NB4 (cell line): Measurements from ENCODE around the gene CLIC1.

ENCODE experiments used
- DNase-seq: peaks from one replicate; pipeline ENCODE4 v3.0.0; 2010; ENCODE audit warnings: low read depth
- H3K4me3 ChIP-seq: one replicate; pipeline ENCODE4 v1.5.1; 2011; ENCODE audit warnings: mild to moderate bottlenecking, low read depth, low read length, moderate library complexity
- MYC ChIP-seq: IDR thresholded peaks from 2 replicates; pipeline ENCODE4 v1.6.1; 2011; ENCODE audit warnings: low read depth, low read length
- POLR2A ChIP-seq: IDR thresholded peaks from 2 replicates; pipeline ENCODE4 v1.6.1; 2011; ENCODE audit warnings: mild to moderate bottlenecking; ENCODE audit not compliant: insufficient read length; ENCODE audit errors: extremely low read depth
- TF ChIP-seq, protein P1 (sequence below): IDR thresholded peaks from one replicate; pipeline ENCODE4 v1.5.1; 2012; ENCODE audit warnings: low read depth, low read length
- TF ChIP-seq, protein P2 (sequence below): IDR thresholded peaks from 2 replicates; pipeline ENCODE4 v1.6.1; 2011; ENCODE audit warnings: low read depth, low read length

CLIC1 gene

DNA sequence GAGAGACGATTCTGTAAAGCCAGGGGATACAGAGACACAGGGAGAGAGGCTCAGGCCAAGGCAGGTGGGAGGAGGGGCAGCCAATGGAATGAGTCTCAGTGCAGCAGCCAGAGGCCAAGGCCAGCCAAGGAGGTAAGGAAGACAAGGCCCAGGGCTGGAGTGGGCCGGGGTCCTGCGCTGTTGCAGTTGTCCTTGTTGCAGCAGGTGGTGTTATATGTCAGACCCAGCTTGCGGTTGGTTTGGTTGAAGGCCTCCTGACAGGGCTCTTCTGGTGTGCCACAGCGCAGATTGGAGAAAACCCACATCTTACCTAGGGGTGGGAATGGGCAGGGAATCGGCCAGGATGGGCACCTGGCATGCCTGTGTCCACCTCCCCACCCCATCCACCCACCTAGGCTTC, 17.3 kb downstream of the CLIC1 start:
- DNase-seq, result no peak
- H3K4me3 ChIP-seq, result no peak overlapping the region
- TF ChIP-seq MYC (no peak), POLR2A (no peak)
- TF ChIP-seq, protein P1, sequence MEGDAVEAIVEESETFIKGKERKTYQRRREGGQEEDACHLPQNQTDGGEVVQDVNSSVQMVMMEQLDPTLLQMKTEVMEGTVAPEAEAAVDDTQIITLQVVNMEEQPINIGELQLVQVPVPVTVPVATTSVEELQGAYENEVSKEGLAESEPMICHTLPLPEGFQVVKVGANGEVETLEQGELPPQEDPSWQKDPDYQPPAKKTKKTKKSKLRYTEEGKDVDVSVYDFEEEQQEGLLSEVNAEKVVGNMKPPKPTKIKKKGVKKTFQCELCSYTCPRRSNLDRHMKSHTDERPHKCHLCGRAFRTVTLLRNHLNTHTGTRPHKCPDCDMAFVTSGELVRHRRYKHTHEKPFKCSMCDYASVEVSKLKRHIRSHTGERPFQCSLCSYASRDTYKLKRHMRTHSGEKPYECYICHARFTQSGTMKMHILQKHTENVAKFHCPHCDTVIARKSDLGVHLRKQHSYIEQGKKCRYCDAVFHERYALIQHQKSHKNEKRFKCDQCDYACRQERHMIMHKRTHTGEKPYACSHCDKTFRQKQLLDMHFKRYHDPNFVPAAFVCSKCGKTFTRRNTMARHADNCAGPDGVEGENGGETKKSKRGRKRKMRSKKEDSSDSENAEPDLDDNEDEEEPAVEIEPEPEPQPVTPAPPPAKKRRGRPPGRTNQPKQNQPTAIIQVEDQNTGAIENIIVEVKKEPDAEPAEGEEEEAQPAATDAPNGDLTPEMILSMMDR, result no peak
- TF ChIP-seq, protein P2, sequence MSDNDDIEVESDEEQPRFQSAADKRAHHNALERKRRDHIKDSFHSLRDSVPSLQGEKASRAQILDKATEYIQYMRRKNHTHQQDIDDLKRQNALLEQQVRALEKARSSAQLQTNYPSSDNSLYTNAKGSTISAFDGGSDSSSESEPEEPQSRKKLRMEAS, result no peak

DNA sequence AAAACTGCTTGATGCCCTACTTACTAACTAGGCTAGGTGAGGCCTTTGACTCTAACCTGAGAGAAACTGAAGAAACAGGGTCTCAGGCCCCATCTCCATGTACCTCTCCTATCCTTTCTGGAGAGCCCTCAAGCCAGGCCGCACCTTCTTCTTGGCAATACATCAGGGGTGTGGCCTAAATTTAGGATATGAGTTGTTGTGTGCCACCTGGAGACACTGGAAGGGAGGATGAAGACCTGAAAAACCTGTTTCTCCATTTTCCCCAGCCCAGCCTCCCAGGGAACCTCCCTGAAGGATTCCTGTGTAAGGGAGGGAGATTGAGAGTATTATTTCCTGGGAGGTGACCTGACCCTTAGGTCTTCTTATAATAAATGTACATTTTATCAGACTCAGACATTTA, 18.1 kb downstream of the CLIC1 start:
- no peak overlapping the region for H3K4me3 ChIP-seq
- no peak for TF ChIP-seq MYC
- no peak for TF ChIP-seq POLR2A
- TF ChIP-seq, protein P2, result no peak
- TF ChIP-seq, protein P1, result no peak
- no peak for DNase-seq

DNA sequence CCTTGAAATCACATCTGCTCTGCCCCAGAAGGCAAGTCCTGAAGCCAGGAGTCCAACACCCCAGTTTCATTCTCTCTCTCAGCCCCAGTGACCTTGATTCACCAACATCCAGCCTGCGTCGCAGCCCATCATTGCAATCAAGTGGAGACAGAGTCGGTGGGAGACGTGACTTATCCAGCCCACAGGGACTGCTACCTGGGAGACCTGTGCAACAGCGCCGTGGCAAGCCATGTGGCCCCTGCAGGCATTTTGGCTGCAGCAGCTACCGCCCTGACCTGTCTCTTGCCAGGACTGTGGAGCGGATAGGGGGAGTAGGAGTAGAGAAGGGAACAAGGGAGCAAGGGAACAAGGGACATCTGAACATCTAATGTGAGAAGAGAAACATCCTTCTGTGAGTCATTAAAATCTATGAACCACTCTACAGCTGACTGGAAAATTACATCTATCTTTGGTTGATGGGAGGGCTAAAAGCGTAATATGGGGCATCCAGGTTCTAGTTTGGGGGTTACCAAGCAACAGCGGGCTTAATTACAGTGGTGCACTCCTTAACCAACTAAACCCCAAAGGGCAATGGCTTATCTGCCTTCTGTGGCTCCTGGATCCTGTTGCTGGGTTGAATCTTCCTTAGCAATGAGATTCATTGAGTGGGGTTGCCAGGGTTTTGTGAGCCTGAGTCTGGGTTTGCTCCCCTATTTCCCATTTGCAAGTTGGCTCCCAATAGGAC, 18.7 kb downstream of the CLIC1 start:
- no peak for DNase-seq
- no peak overlapping the region for H3K4me3 ChIP-seq
- no peak for TF ChIP-seq POLR2A
- TF ChIP-seq, protein P1, result no peak
- TF ChIP-seq, protein P2, result no peak
- no peak for TF ChIP-seq MYC

DNA sequence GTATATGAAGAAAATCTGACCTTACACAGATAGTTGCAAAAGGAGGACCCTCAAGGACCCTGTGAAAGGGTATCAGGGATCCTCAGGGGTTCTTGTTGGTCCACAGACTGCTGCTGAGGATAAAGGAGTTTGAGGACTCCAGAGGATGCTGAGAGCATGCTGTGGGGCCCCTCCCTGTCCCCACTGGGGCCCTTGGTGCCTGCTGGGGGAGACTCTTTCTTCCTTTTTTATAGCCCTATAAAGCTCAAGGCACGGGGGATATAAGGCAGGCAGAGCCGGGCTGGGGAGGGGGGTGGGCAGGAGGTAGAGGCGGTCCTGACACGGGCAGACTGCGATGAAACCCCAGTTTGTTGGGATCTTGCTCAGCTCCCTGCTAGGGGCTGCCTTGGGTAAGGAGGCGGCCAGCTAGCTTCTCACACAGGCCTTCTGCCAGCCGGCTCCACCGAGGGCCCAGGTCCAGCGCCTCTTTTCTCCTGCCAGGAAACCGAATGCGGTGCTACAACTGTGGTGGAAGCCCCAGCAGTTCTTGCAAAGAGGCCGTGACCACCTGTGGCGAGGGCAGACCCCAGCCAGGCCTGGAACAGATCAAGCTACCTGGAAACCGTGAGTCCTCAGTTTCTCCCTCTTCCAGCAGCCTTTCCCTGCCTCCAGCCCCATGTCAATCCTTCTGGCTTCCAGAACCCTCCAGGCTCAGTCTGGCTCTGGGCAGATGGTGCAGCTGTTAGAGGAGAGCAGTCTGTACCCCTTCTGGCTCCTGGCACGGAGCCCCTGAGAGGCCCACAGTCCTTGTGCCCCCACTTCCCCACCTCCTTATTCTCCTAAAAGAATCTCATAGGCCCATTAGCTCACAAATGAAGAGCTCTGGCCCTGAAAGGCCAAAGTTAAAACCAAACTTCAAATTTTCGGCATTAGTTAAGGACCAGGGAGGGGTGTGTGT, 21.0 kb downstream of the CLIC1 start, which contains the start of gene LY6G6D:
Gene LY6G6D, plus strand, starts transcription at position 327 of the 937 bp plus-strand sequence. Its CDS starts 8 bp downstream, at position 335.
- TF ChIP-seq, protein P1, result no peak
- TF ChIP-seq, protein P2, result no peak
- TF ChIP-seq MYC, result no peak
- no peak for TF ChIP-seq POLR2A
- no peak within 1 kb of the TSS for H3K4me3 ChIP-seq
- DNase-seq, result no peak

DNA sequence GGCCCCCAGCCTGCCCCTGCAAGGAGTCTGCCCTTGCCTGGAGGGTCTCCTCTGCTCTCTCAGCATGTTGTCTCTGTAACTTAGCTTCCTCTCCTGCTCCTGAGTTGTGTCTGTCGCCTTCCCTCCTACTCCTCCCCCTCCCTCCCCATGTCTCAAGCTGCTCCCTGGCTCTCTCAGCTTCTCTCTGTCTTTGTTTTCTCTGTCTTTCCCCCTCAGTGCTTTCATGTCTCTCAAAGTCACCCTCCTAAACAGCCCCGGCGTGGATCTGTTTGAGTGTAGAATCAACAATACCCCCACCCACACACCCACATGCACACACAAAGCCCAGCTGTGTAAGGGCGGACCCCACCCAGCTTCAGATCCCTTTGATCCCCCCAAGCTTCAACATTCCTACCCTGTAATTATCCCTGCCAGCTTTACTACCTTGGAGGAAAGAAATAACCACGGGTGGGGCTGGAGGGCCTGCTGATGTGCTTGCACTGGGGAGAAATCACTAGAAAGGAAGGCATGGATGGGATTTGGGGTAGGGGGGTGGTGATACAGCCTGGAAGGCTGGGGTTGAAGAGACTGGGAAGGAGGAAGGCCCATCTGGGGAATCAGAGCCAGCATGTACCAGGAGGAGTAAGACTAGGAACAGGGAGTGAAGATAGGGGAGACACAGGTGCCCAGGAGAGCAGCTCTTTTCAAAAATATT, 22.2 kb downstream of the CLIC1 start:
- DNase-seq, result no peak
- H3K4me3 ChIP-seq, result no peak overlapping the region
- TF ChIP-seq MYC (no peak), POLR2A (no peak)
- TF ChIP-seq, protein P1, result no peak
- TF ChIP-seq, protein P2, result no peak
